DOHH2 (cell line): Measurements from ENCODE around the gene LMCD1.

ENCODE experiments used
- CTCF ChIP-seq: fragments of 200-600 bp; sonication (generic); IDR thresholded peaks from one replicate; pipeline ENCODE4 v1.5.1; 2014; ENCODE audit warnings: antibody characterized with exemption, mild to moderate bottlenecking, low read depth, low read length; ENCODE audit not compliant: poor library complexity, severe bottlenecking
- EZH2phosphoT487 ChIP-seq: fragments of 200-600 bp; sonication (generic); IDR thresholded peaks from 2 replicates; pipeline ENCODE4 v1.6.1; 2017; ENCODE audit warnings: borderline replicate concordance, mild to moderate bottlenecking, antibody characterized with exemption, low read length, moderate library complexity, mixed read lengths

- TF ChIP-seq CTCF = no peak
- TF ChIP-seq EZH2phosphoT487 = no peak
These were observed 18.5 kb upstream of the LMCD1 start for GRCh38 chr3:8482960-8483665.
